ENCODE results near the gene TTC5.

- TF ChIP-seq EZH2phosphoT487 (conservative IDR thresholded peaks at IDR 0.05; ENCODE audit: low read length), result no peak
- no peak for TF ChIP-seq CTCF (IDR thresholded peaks at IDR 0.05; ENCODE audit: insufficient read depth, low read length, poor library complexity, severe bottlenecking)
Measured at GRCh38 chr14:20331053-20331613, 25.4 kb upstream of the TTC5 start.
